ENCODE data around the gene DUSP2.
"Not testable (repeated sequence)": the region's sequence is repeated elsewhere in the genome, so short reads cannot be mapped to it uniquely, and the experiment has no call there.

The DUSP2 gene

GRCh38 chr2:96146881-96147592, 1.8 kb upstream of the DUSP2 start:
- no peak for DNase-seq (ENCODE audit: low spot score)

- DNase-seq (ENCODE audit: low spot score): no peak
Measured at GRCh38 chr2:96146153-96146880, 1.1 kb upstream of the DUSP2 start.

GRCh38 chr2:96145848-96146152, 560 bp upstream of the DUSP2 start:
- DNase-seq (ENCODE audit: low spot score): no peak

DNA sequence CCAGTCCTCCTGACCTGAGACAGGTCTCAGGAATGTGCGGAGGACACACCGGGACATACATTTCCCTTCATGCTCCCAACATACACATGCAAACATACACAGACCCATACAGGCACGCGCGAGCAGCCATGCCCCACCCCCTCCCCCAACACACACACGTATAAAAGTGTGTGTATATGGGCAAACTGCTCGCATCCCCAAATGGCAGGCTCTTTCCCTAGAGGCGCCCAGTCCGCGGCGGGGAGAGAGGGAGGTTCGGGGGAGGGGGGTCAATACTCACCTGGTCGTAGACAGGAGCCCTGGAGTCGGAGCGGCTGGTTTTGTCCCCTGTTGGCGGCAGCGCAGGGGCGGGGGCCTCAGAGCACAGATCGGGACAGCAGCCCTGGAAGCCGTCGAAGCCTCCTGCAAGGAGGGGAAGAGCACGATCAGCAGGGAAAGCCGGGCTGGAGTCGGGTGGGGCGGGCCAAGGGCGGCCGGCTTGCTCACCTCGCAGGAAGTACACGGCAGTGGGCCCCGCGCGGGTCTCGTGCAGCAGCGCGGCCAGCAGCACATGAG, 682 bp downstream of the DUSP2 start:
- peak; percentile 2 for DNase-seq (ENCODE audit: low spot score)

- peak; percentile 15 for DNase-seq (ENCODE audit: low spot score)
Measured at GRCh38 chr2:96143848-96144480, 1.3 kb downstream of the DUSP2 start.

GRCh38 chr2:96143231-96143847, 1.9 kb downstream of the DUSP2 start:
- no peak for DNase-seq (ENCODE audit: low spot score)

- no peak for DNase-seq (ENCODE audit: low spot score)
Measured at GRCh38 chr2:96142217-96143113, 2.8 kb downstream of the DUSP2 start.

GRCh38 chr2:96141624-96141967, 3.6 kb downstream of the DUSP2 start:
- not testable (repeated sequence) for DNase-seq (ENCODE audit: low spot score)

DNA sequence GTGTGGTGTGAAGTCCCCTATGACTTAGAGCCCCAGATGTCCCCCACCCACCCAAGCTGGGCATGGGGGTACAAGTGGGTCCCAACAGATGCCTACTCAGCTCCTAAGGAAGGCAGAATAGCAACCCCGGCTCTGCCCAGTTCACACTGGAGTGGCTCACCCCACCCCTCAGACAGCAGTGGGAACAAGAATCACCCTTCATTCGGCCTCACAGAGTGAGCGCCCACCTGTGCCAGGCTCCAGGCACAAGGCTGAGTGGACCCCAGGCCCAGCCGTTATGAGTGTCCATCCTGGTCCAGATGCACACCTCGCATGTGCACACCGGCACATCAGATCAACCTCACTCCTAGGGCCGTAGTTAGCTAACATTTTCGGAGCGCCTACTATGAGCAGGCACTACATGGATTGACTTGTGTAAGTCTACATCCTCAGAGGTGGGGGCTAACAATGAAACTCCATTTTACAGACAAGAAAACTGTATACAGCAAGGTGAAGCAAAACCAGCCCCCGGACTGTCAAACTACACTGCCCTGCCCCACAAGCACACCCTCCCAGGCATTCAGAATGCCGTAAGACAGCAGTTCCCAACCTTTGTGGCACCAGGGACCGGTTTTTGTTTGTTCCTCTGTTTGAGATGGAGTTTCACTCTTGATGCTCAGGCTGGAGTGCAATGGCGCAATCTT, 4.2 kb downstream of the DUSP2 start:
- DNase-seq (ENCODE audit: low spot score): no peak

DNA sequence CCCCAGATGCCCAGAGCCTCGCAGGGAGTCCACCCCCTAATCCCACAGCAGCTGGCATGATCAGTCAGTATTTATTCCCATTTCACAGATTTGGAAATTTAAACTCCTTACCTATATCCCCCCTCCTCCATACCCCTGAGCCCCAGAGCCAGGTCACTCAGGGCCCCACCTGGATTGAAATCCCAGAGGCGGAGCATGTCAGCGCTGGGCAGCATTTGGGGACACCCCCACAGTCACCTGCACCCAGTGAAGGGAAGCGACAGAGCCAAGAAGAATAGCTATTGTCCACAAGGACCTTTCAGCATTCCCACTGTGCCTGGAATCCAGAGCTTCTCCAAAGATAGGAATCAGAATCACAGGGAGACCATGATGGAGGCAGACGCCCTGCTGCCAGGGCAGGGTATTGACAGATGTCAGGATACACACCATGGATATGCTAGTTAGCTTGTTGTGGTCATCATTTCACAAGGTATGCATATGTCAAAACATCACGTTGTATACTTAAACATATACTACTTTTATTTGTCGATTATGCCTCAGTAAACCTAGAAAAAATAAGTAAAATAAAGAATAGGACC, 6.0 kb downstream of the DUSP2 start:
- DNase-seq (ENCODE audit: low spot score): no peak

- DNase-seq (ENCODE audit: low spot score): peak; percentile 29
Measured at GRCh38 chr2:96138179-96139145, 6.8 kb downstream of the DUSP2 start, which contains the start of gene ASTL. Gene ASTL, minus strand, starts transcription at chr2:96138502. Its CDS starts 66 bp downstream, at chr2:96138436.

DNA sequence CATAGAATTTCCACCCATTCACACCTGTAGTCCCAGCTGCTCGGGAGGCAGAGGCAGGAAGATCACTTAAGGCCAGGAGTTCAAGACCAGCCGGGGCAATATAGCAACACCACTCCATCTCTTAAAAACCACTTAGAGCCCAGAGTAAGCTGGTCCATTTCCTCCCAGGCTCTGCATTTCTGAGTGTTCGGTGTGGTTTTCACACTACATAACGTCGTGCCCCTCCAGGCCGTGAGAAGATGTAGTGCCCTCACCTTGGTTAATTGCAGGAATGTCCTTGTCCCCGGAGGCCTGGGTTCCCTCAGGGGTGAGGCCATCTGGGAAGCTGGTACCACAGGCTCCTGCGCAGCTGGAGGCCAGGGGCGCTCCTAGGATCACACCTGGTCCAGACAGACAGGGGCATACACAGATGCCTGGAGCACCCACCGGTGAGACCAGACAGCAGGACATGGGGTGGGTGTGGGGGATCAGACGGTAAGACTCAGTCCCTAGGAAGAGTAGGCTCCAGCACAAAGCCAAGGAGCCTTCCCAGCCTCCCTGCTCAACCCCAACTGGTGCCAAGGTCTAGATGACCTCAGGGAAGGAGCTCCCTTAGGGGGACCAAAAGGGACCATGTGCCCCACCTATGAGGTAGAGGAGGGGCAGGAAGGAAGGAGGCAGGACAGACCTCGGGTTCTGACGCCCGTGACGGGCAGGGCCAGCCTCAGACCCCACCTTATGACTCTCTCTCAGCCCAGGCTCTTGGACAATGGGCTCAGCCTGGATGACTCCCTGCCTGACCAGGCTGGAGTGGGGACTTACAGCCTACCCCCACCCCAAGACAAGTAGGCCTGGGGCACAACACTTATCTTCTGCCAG, 7.7 kb downstream of the DUSP2 start:
- DNase-seq (ENCODE audit: low spot score): no peak

GRCh38 chr2:96136129-96136720, 9.0 kb downstream of the DUSP2 start:
- no peak for DNase-seq (ENCODE audit: low spot score)

GRCh38 chr2:96135621-96136020, 9.6 kb downstream of the DUSP2 start:
- DNase-seq (ENCODE audit: low spot score): no peak

DNA sequence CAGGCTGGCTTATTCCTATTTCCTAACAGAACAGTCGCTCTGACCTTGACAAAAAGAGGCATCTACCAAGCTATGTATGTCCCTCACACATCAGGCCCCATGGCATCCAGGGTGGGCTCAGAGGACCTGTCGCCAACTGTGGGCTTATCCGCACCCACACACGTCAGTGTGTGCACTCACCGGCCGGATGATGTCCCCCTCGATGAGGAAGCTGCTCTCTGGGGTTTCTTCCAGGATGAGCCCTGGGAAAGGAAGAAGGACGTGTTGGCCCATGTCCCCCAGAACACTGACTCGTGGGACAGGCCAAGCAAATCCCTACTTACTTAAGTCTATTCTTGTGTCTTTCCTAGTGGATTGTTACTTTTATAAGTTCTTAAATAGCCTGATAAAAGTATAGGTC, 10.1 kb downstream of the DUSP2 start:
- DNase-seq (ENCODE audit: low spot score): no peak

DNA sequence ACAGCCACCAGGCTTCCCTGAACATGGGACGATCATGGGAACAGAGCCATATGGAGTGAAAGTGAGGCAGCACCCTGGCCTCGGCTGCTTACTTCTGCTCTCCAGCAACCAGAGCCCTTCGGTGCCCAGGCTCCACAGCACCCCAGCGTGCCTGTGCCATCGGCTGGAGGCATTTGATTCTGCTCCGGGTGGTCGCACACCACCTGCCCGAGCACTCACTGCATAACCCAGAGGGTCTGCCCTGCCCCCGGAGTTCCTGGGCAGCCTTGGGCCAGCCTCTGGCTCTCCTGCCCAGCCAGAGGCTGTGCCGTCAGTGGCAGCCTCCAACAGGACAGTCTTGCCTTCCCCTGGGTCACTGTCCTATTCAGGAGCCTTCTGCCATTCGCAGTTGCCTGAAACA, 10.8 kb downstream of the DUSP2 start:
- DNase-seq (ENCODE audit: low spot score): no peak

DNA sequence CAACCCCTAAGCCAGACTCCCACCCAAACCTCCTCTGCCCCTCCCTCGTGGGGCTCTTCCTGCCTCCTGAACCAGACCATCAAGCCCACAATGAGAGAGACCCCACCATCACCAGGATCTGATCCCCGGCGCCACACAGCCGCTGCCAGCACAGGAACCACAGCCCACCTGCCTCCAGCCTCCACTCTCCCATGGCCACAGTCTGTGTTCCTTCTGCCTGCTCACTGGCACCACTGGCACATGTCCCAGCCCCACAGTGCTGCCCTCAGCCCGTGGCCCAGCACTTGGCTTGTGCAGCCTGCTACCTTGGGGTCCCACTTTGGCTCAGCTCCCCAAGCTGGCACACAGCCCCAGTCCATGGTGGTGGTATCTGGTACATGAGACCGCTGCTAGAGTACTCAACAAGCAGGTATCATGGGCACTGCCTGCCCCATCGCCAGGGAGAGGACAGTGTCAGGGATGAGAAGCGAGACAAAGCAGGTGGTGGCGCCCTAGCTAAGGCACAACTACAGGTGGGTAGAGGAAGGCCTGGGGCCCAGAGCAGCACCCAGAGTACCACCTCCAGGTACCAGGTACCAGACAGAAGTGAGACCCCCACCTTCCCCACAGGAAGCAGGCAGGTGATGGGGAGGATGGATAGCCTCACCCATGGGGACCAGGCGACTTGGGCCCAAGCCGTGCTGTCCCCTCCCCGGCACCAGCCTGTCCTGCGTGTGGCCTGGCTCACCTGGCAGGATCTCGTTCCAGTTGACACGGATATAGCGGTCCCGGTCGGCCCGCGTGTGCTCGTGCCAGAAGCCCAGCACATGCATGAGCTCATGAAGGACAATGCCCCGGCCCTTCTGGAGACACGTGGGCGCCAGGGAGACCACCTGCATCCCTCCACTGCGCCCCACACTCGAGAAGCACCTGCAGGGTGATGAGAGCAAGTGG, 13.2 kb downstream of the DUSP2 start:
- no peak for DNase-seq (ENCODE audit: low spot score)

Data from LoVo (cell line).